NCI-H748 treated with DMSO at 0.1 percent for 48 hours (cell line): ENCODE data around the gene CFAP77.
A peak's percentile ranks its signal among the peaks of the same experiment; 100 is the strongest.

Source experiments
- DNase-seq: peaks from one replicate; lab custom pipeline; 2025; lab: John Stamatoyannopoulos, UW

Gene CFAP77

DNA sequence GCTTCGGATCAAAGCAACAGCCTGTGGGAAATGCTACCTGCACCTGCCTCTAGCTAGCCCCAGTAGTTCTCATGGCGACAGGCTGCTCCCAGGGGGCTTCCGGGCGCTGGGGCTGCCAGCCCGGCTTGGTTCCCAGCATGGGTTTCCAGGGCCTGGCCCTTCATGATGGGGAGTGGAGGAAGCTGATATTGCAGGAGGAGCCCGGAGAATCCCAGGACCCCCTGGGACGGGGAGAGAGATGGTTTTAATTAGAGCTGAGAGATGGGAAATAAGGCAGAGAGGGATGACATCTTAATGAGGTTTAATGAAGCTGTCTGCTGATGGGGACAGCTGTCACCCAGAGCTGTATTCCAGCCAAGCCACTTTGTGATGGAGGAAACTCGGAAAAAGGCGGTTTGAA lies 78.6 kb downstream of the CFAP77 start:
- no peak for DNase-seq

- no peak for DNase-seq
Measured at GRCh38 chr9:132489536-132489935, 79.5 kb downstream of the CFAP77 start.

- DNase-seq = no peak
Measured at GRCh38 chr9:132494857-132495256, 84.8 kb downstream of the CFAP77 start.

DNA sequence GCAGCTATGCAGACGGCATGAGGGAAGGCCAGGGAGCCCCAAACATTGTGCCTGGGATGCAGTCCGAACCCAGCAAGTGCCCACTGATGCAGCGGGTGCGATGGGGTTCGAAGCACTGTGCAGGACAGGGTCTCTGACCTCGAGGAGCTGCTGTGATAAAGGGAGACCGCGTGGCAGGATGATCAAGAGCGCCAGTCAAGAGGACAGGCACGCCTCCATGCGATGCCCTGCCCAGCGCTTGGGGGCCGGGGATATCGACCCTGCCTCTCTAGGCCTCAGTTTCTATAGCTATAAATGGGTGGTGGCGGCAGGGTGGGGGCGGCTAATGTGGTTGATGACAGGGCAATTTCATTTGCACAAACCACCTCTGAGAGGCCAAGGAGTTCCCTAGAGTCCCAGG lies 87.7 kb downstream of the CFAP77 start:
- DNase-seq = no peak

GRCh38 chr9:132498531-132499210 lies 88.7 kb downstream of the CFAP77 start:
- DNase-seq = no peak

GRCh38 chr9:132499251-132499650 lies 89.2 kb downstream of the CFAP77 start:
- no peak for DNase-seq

DNA sequence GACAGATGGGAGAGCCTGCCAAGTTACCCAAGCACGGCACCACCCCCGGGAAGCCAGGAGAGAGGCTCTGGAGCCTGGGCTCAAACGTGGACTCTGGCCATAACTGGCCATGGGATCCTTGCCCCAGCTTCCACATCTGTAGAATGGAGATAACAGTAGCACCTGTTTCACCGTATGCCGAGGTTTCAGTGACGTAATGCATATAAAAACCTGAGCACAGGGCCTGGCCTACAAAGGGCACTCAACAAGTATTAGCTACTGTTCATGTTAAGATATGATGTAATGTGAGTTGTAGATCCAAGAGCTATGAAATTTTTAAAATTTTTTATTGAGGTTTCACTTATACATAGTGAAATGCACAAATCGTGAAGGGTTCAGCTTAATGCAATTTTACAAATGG lies 90.2 kb downstream of the CFAP77 start:
- DNase-seq = no peak

GRCh38 chr9:132502480-132502879 lies 92.5 kb downstream of the CFAP77 start:
- DNase-seq = no peak

- no peak for DNase-seq
Measured at GRCh38 chr9:132503116-132503515, 93.1 kb downstream of the CFAP77 start.

DNA sequence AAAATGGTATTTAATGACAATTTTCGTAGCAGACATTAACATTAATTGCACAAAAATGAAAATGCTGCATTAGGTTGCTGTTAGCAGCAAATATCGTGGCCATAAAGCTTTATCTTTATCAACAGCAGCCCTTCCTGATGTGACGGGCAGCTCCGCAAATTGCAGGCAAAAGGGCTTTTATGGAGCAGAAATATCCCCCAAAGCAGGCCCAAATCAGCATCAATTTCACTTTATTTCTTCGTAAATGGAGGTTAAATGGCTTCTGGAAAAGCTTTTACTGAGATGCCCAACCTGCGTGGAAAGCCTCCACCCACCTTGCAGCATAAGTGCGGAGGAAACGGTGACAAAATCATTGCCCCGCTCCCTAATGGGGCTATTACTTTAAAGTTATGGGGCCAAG lies 94.5 kb downstream of the CFAP77 start:
- no peak for DNase-seq

- DNase-seq = no peak
Measured at GRCh38 chr9:132505991-132506655, 96.1 kb downstream of the CFAP77 start.

DNA sequence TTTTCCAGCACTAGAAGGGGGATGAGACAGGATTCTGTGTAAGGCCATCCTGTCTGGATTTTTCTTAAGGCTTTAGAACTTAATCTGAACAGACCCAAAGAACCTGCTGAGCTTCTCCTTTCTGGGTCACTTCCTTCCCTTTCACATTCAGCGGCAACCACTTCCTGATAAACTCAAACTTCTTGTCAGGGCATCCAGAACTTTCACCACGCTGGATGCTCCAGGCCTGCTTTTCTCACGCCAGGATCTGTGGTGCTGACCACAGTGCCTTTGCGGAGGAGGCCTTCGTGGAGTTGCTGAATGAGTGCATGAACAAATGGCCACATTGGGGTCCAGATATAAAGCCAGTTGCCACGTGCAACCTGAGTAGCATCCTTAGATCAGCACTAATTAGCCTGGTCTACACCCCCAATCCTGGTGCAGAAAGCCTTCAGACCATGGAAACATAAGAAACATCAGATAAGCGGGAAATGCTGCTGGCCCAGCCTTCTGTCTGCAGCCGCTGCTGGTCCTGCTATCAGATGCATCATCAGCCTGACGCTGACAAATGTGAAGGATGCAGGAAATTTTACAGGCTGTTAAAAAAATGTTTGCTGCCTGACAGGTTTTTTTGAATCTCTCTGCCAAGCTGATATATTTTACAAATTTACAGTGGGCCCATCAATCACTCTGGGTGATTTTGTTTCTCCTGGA lies 97.1 kb downstream of the CFAP77 start:
- no peak for DNase-seq

- DNase-seq = peak; percentile 65
Measured at GRCh38 chr9:132507670-132508469, 97.9 kb downstream of the CFAP77 start.

- DNase-seq = no peak
Measured at GRCh38 chr9:132509928-132510874, 100.2 kb downstream of the CFAP77 start.

DNA sequence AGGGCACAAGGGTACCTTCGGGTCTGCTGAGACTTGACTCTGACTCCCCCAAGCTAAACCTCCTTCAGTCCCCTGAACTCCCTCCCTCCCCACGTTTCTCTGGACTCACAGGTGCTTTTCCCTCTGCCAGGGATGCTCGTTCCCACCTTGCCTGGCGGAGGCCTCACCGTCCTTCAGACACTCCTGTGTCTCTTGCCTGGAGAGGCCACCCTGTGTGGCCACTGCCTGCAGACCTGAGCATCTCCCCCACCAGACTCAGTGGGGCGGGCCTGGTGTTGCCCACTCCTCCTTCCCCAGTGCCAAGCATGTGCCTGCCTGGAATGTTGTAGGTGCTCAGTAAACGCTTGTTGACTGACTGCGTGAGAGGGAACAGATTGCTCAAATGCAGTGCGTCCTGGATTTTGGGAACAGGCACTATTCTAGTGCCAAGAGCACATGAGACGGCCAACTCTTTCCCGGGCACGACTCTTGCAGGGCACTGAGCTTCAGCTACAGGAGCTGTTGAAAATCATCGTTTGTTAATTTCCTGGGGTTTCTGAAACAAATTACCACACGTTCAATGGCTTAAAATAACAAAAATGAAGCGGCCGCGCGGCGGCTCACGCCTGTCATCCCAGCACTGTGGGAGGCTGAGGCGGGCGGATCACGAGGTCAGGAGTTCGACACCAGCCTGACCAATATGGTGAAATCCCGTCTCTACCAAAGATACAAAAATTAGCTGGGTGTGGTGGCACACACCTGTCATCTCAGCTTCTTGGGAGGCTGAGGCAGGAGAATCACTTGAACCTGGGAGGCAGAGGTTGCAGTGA lies 101.4 kb downstream of the CFAP77 start:
- DNase-seq = no peak

DNA sequence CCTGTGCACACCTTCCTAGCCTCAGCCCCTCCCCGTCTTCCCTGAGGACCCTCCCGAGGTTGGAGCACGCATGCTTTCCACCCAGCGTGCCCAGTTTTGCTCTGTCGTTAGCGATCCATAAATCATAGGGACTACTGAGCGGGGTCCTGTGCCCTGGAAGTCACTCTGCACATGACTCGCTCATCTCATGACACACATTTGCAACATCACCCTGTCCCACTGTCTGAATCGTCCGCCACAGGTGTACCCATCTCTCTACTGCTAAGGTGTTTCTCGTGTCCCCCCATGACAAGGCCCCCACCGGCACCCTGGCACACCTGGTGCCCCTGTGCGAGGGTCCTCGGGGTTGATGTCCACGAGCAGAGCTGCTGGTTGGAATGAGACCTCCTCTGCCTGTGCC lies 103.4 kb downstream of the CFAP77 start:
- no peak for DNase-seq

DNA sequence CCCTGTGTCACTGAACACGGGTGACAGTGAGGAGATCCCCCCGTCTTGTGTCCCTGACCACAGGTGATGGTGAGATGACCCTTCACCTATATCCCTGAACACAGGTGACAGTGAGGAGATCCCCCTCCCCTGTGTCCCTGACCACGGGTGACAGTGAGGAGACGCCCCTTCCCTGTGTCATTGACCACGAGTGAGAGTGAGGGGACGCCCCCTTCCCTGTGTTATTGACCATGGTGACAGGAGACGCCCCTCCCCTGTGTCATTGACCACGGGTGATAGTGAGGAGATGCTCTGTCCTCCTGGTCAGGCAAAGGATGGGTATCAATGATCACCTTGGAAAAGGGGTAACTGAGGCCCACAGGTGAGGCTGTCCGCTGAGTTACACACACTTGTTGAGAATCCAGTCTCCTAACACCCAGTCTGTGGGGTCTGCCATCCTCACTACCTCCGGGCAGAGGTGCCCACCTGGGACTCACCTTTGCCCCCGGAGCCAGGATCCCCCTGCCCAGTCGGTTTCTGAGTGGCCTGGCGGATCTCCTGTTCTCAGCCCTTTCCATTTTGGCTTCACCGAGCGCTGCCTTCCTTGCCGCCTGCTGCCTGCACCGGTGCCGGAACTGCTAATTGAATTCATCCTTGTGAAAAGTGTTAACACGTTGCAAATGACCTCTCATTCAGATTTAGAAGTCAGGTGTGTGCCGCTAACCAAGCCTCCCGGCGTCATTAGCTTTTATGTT lies 104.2 kb downstream of the CFAP77 start:
- no peak for DNase-seq

GRCh38 chr9:132514821-132515220 lies 104.8 kb downstream of the CFAP77 start:
- DNase-seq = no peak

- no peak for DNase-seq
Measured at GRCh38 chr9:132516301-132516700, 106.3 kb downstream of the CFAP77 start.

DNA sequence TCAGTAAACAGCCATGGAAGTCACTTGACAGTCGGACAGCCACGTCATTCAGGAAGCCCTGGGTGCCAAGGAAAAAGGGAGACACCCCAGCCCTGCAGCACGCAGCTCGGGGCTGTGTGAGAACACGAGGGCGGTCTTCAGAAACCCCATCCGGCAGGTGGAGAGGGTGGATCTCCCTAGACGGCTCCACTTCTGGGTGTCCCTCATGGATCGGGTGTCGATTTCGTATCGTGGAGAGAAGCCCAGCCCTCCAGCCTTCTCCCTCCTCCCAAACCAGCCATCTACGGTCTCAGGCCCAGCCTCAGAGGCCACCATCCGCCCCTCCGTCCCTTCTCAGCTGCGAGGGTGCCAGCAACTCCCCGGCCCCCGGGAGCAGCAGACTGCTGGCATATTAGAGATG lies 106.9 kb downstream of the CFAP77 start:
- no peak for DNase-seq
